Panc1 (cell line): ENCODE measurements around the gene SALL3. TPM values are rescaled to one million over a fixed set of nuclear protein-coding genes. Genes with fewer than 3 reads are reported as not detected.

Experiments used
- ATAC-seq: fragments of 200-7000 bp; cut with Tn5 transposase; 2 replicates; pipeline ENCODE4 v1.9.1; 2020; ENCODE audit warnings: mild to moderate bottlenecking, moderate library complexity
- BruUV-seq: library from RNA; stranded (reverse); fragments of 400-500 nt; replicated peaks from 2 replicates; lab custom pipeline; 2021; lab: Mats Ljungman, UMichigan
- CTCF ChIA-PET: fragments of 300-600 bp; sonication (Branson Sonifier 250); formaldehyde crosslinking; loops from one replicate; lab custom pipeline; 2022; ENCODE audit warnings: antibody characterized with exemption; lab: Charles Lee
- POLR2A ChIA-PET: fragments of 300-600 bp; sonication (Branson Sonifier 250); formaldehyde crosslinking; loops from one replicate; lab custom pipeline; 2022; ENCODE audit warnings: antibody characterized with exemption; lab: Charles Lee
- DNase-seq: peaks from one replicate; pipeline ENCODE4 v3.0.0-alpha.2; 2010; ENCODE audit warnings: low read depth, low spot score
- H3K27ac ChIP-seq: 2 replicates; pipeline ENCODE4 v1.5.1; 2011; ENCODE audit warnings: mild to moderate bottlenecking, low read length, inconsistent platforms
- H3K27me3 ChIP-seq: fragments of 200-500 bp; sonication (Bioruptor generic); 2 replicates; pipeline ENCODE4 v1.6.0; 2014; ENCODE audit warnings: low read length, inconsistent platforms; ENCODE audit not compliant: control insufficient read depth, insufficient read depth
- H3K36me3 ChIP-seq: fragments of 200-500 bp; sonication (Bioruptor generic); 2 replicates; pipeline ENCODE4 v1.5.1; 2014; ENCODE audit warnings: inconsistent platforms, mild to moderate bottlenecking, low read length, moderate library complexity; ENCODE audit not compliant: control insufficient read depth, insufficient read depth
- H3K4me1 ChIP-seq: 2 replicates; pipeline ENCODE4 v1.5.1; 2011; ENCODE audit warnings: inconsistent platforms, mild to moderate bottlenecking, low read length, moderate library complexity; ENCODE audit not compliant: control insufficient read depth, insufficient read depth
- H3K4me3 ChIP-seq, 2 experiments: 2 replicates each; pipeline ENCODE4 v1.5.1; 2011 to 2012; ENCODE audit warnings: low read depth in 2 of 2, low read length in 2 of 2, mild to moderate bottlenecking in 2 of 2, inconsistent platforms in 1 of 2, moderate library complexity in 1 of 2
- H3K9me3 ChIP-seq: fragments of 200-500 bp; sonication (Bioruptor generic); 2 replicates; pipeline ENCODE4 v1.5.1; 2014; ENCODE audit warnings: low read depth, mild to moderate bottlenecking, inconsistent platforms, low read length, moderate library complexity; ENCODE audit not compliant: control insufficient read depth, insufficient read depth
- CTCF ChIP-seq: fragments of 450-650 bp; IDR thresholded peaks from 2 replicates; pipeline ENCODE4 v1.5.1; 2017; ENCODE audit warnings: mild to moderate bottlenecking
- POLR2AphosphoS5 ChIP-seq: IDR thresholded peaks from 2 replicates; pipeline ENCODE4 v1.6.1; 2012; ENCODE audit warnings: mild to moderate bottlenecking, low read depth, low read length, moderate library complexity
- REST ChIP-seq, 2 experiments: IDR thresholded peaks; 2 replicates each; pipeline ENCODE4 v1.6.1; 2011 to 2012; ENCODE audit warnings: low read depth in 2 of 2, control low read depth in 1 of 2, low read length in 1 of 2, mild to moderate bottlenecking in 1 of 2, moderate library complexity in 1 of 2; ENCODE audit not compliant: insufficient read depth in 1 of 2
- SIN3A ChIP-seq: IDR thresholded peaks from 2 replicates; pipeline ENCODE4 v1.6.1; 2012; ENCODE audit warnings: low read depth, mild to moderate bottlenecking, low read length, moderate library complexity, borderline replicate concordance; ENCODE audit not compliant: insufficient read depth
- TCF7L2 ChIP-seq: IDR thresholded peaks from 2 replicates; pipeline ENCODE4 v1.6.1; 2011; ENCODE audit warnings: mild to moderate bottlenecking, low read depth, low read length, inconsistent platforms
- in situ Hi-C: cut with HindIII; loops from 2 replicates; pipeline ENCODE4 v1.10.0; 2016; ENCODE audit warnings: low sequenced_read_pairs, low pct_unique_long_range_greater_than_20kb
- intact Hi-C: fragments of 100-400 bp; cut with micrococcal nuclease; formaldehyde crosslinking; loops from one replicate; pipeline ENCODE4 v1.10.0; 2022; ENCODE audit not compliant: unreplicated experiment
- total RNA-seq: library from RNA; stranded (reverse); gene quantifications from one replicate; pipeline ENCODE4 v1.2.1, GENCODE V29; 2021; ENCODE audit not compliant: unreplicated experiment

Gene SALL3
- total RNA-seq, 1 experiment from 2014 or later, result not detected

- in situ Hi-C loops (no loop called here), intact Hi-C loops (no loop called here)
- no peak for DNase-seq
- no peak for TF ChIP-seq REST (IDR thresholded peaks at IDR 0.05; ENCODE audit: insufficient read depth in 1 of 2, low read depth in 2 of 2, low read length in 1 of 2)
- TF ChIP-seq POLR2AphosphoS5, result no peak
- no peak for TF ChIP-seq CTCF
- TF ChIP-seq TCF7L2, result no peak
- no peak for TF ChIP-seq SIN3A
- POLR2A ChIA-PET, result no interaction called here
- no peak overlapping the region for H3K27ac ChIP-seq
- no peak overlapping the region for H3K4me3 ChIP-seq
- no peaks in the 10 kb centered on the region for H3K9me3 ChIP-seq
- H3K27me3 ChIP-seq, result peaks cover 33% of the 10 kb centered on the region
- no peaks in the 10 kb centered on the region for H3K36me3 ChIP-seq
- CTCF ChIA-PET, result no interaction called here
- no TSS peak for BruUV-seq
- ATAC-seq, result no peak
- H3K4me1 ChIP-seq, result no peaks in the 10 kb centered on the region
Measured at GRCh38 chr18:79008356-79008940, 28.8 kb downstream of the SALL3 start.

- no peak overlapping the region for H3K4me3 ChIP-seq
- in situ Hi-C loops, result no loop called here
- no peak for TF ChIP-seq CTCF
- TF ChIP-seq SIN3A, result no peak
- TF ChIP-seq TCF7L2, result no peak
- no peak for TF ChIP-seq POLR2AphosphoS5
- no peak for TF ChIP-seq REST (IDR thresholded peaks at IDR 0.05; ENCODE audit: insufficient read depth in 1 of 2, low read depth in 2 of 2, low read length in 1 of 2)
- intact Hi-C loops, result no loop called here
- peaks cover 36% of the 10 kb centered on the region for H3K27me3 ChIP-seq
- ChIA-PET POLR2A (interaction anchor here (0.7 kb wide), 1 partner anchor 510 kb away, joined by 4 read pairs; no protein-coding TSS in a partner anchor), CTCF (interaction anchor here (0.6 kb wide), 1 partner anchor 1248 kb away, joined by 8 read pairs; no protein-coding TSS in a partner anchor)
- H3K4me1 ChIP-seq, result no peaks in the 10 kb centered on the region
- H3K27ac ChIP-seq, result no peak overlapping the region
- no peak for DNase-seq
- BruUV-seq, result no TSS peak
- no peaks in the 10 kb centered on the region for H3K9me3 ChIP-seq
- H3K36me3 ChIP-seq, result no peaks in the 10 kb centered on the region
- no peak for ATAC-seq
Measured at GRCh38 chr18:79010802-79011201, 31.2 kb downstream of the SALL3 start.
